DOHH2 (cell line): ENCODE measurements around the gene VWA3B.

Experiments
- EZH2phosphoT487 ChIP-seq: fragments of 200-600 bp; sonication (generic); IDR thresholded peaks from 2 replicates; pipeline ENCODE4 v1.6.1; 2017; ENCODE audit warnings: borderline replicate concordance, mild to moderate bottlenecking, antibody characterized with exemption, low read length, moderate library complexity, mixed read lengths
- TF ChIP-seq, protein P1 (sequence below): fragments of 200-600 bp; sonication (generic); IDR thresholded peaks from one replicate; pipeline ENCODE4 v1.5.1; 2014; ENCODE audit warnings: antibody characterized with exemption, mild to moderate bottlenecking, low read depth, low read length; ENCODE audit not compliant: poor library complexity, severe bottlenecking

DNA sequence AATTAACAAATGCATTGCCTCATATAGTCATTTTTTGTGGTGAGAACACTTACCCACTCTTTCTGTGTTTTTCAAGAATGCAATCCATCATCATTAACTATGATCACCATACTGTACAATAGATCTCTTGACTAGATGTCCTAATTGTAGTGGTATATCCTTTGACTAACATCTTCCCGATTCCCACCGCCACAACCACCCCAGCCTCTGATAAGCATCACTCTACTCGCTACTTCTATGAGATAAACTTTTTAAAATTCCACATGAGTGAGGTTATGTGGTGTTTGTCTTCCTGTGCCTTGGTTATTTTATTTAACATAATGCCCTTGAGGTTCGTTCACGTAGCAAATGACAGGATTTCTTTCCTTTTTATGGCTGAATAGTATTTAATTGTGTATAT, 6.6 kb downstream of the VWA3B start:
- TF ChIP-seq, protein P1, sequence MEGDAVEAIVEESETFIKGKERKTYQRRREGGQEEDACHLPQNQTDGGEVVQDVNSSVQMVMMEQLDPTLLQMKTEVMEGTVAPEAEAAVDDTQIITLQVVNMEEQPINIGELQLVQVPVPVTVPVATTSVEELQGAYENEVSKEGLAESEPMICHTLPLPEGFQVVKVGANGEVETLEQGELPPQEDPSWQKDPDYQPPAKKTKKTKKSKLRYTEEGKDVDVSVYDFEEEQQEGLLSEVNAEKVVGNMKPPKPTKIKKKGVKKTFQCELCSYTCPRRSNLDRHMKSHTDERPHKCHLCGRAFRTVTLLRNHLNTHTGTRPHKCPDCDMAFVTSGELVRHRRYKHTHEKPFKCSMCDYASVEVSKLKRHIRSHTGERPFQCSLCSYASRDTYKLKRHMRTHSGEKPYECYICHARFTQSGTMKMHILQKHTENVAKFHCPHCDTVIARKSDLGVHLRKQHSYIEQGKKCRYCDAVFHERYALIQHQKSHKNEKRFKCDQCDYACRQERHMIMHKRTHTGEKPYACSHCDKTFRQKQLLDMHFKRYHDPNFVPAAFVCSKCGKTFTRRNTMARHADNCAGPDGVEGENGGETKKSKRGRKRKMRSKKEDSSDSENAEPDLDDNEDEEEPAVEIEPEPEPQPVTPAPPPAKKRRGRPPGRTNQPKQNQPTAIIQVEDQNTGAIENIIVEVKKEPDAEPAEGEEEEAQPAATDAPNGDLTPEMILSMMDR: no peak
- no peak for TF ChIP-seq EZH2phosphoT487
